Measurements from ENCODE around the gene DNAH14. TPM values are rescaled to one million over a fixed set of nuclear protein-coding genes. Genes with fewer than 3 reads are reported as not detected.

DNAH14 gene
- total and polyA plus RNA-seq, 4 donors: 0.92 to 11.3 (median 2.0) TPM; not detected in 1

DNA sequence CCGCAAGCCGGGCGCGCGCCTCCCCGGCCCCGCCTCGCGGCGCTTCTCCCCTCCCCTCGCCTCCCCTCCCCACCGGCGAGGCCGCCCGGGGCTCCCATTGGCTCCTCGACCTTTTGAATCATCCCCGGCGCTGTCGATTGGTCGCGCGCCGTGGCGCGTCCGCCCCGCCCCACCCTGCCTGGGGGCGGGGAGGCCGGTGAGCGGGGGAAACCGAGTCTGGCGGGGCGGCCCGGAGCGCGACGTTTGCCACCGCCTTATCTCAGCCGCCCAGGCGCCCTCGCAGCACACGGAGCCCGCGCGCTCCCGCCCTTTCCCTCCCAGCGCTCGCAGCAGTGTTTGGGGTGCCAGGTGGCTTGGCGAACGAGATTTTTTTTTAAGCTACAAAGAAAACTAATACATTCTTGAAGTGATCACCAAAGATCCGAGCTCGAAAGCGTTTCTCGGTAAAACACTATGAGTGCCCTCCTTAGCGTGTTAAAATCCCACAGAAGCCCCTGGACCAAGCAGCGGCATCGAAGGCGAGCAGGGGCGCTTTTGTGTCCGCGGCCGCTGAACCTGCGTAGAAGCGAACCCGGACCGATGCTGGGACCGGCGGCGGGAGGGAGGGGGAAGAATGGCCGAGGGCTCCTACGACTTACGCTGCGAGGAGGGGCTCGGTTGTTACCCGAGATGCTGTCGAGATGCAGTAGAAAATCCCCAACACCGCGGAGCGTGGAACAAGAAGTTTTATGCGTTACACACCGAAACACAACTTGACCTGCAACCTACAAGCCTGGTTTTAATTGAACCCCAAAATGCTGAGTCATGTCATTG lies 498.8 kb downstream of the DNAH14 start:
- DNase-seq (peak; percentile 95 to 97), ATAC-seq (ENCODE audit: low FRiP score) (peak; percentile 96)
- H3K9me3 ChIP-seq (ENCODE audit: control insufficient read depth, low read length): no peaks in the 10 kb centered on the region
- no peaks in the 10 kb centered on the region for H3K36me3 ChIP-seq (ENCODE audit: control insufficient read depth in 1 of 2, insufficient read depth in 2 of 2, low read length in 1 of 2)
- peak overlapping the region in 1 of 2 donors; percentile 28 for H3K27ac ChIP-seq (ENCODE audit: low read depth in 1 of 2, low read length in 2 of 2)
- 0 to 1% methylated on average over 59 to 81 of the region's 81 CpGs for WGBS, 2 donors
- H3K4me3 ChIP-seq (ENCODE audit: low read length in 2 of 2): peak overlapping the region; percentile 86 to 90
- intact Hi-C loops (cut with DNase I): no loop called here
- no peaks in the 10 kb centered on the region for H3K4me1 ChIP-seq (ENCODE audit: control insufficient read depth in 1 of 2, insufficient read depth in 2 of 2, low read length in 2 of 2)
- H3K27me3 ChIP-seq (ENCODE audit: control insufficient read depth in 1 of 2, insufficient read depth in 2 of 2, low read length in 1 of 2): no peaks in the 10 kb centered on the region

DNA sequence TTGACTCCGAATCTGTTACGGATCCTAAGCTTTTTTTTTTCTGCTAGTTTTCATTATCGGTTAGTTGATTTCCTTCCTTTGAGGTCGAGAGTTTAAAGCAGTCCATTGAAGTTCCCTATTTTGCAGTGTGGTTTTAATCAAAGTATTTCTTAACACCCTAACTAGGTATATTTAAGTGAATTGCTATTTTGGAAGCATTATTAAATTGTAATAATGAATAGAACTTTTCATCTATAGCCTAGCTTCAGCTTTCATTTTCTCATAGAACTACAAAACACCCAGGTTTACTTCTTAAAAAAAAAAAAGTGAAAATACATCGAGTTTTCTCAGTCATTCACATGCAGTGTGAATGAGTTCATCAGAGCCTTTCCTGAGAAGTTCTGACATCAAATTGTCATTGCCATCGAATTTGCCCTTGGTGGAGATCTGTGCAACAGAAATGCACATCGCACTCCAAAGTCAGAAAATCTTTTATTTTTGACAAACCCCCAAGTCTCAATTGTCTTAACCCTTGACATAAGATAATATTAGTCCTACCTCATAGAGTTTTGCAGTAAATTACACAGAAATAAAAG lies 499.5 kb downstream of the DNAH14 start:
- intact Hi-C loops (cut with DNase I): no loop called here
- H3K4me3 ChIP-seq (ENCODE audit: low read length in 2 of 2): peak overlapping the region; percentile 86 to 90
- no peak for ATAC-seq (ENCODE audit: low FRiP score)
- H3K27me3 ChIP-seq (ENCODE audit: control insufficient read depth in 1 of 2, insufficient read depth in 2 of 2, low read length in 1 of 2): no peaks in the 10 kb centered on the region
- H3K36me3 ChIP-seq (ENCODE audit: control insufficient read depth in 1 of 2, insufficient read depth in 2 of 2, low read length in 1 of 2): no peaks in the 10 kb centered on the region
- no peaks in the 10 kb centered on the region for H3K4me1 ChIP-seq (ENCODE audit: control insufficient read depth in 1 of 2, insufficient read depth in 2 of 2, low read length in 2 of 2)
- WGBS, 2 donors: 16 to 19% methylated on average over 7 of the region's 7 CpGs
- no peak overlapping the region for H3K27ac ChIP-seq (ENCODE audit: low read depth in 1 of 2, low read length in 2 of 2)
- H3K9me3 ChIP-seq (ENCODE audit: control insufficient read depth, low read length): no peaks in the 10 kb centered on the region
- no peak for DNase-seq

DNA sequence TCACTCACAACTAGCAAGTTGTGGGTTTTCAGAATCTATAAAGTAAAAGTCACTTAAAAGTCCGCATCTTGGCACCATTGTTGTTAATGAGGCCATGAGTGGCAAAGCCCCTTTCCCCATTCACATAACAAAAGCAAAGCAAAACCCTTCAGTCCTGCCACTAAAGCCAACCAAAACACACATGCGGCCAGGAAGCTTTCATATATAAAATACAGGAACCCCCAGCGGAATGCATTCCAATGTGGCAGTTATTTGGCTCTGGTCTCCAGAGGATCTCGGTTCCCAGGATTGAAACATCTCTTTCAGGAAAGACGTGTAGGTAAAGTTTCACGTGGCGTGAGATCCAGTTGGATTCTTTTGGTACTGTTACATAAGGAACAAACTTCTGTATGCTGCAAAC lies 500.8 kb downstream of the DNAH14 start:
- 3 to 14% methylated on average over 7 of the region's 7 CpGs for WGBS, 2 donors
- no peaks in the 10 kb centered on the region for H3K4me1 ChIP-seq (ENCODE audit: control insufficient read depth in 1 of 2, insufficient read depth in 2 of 2, low read length in 2 of 2)
- DNase-seq: no peak
- no peaks in the 10 kb centered on the region for H3K36me3 ChIP-seq (ENCODE audit: control insufficient read depth in 1 of 2, insufficient read depth in 2 of 2, low read length in 1 of 2)
- ATAC-seq (ENCODE audit: low FRiP score): no peak
- no peak overlapping the region for H3K4me3 ChIP-seq (ENCODE audit: low read length in 2 of 2)
- no peak overlapping the region for H3K27ac ChIP-seq (ENCODE audit: low read depth in 1 of 2, low read length in 2 of 2)
- intact Hi-C loops (cut with DNase I): no loop called here
- H3K27me3 ChIP-seq (ENCODE audit: control insufficient read depth in 1 of 2, insufficient read depth in 2 of 2, low read length in 1 of 2): no peaks in the 10 kb centered on the region
- H3K9me3 ChIP-seq (ENCODE audit: control insufficient read depth, low read length): no peaks in the 10 kb centered on the region

DNA sequence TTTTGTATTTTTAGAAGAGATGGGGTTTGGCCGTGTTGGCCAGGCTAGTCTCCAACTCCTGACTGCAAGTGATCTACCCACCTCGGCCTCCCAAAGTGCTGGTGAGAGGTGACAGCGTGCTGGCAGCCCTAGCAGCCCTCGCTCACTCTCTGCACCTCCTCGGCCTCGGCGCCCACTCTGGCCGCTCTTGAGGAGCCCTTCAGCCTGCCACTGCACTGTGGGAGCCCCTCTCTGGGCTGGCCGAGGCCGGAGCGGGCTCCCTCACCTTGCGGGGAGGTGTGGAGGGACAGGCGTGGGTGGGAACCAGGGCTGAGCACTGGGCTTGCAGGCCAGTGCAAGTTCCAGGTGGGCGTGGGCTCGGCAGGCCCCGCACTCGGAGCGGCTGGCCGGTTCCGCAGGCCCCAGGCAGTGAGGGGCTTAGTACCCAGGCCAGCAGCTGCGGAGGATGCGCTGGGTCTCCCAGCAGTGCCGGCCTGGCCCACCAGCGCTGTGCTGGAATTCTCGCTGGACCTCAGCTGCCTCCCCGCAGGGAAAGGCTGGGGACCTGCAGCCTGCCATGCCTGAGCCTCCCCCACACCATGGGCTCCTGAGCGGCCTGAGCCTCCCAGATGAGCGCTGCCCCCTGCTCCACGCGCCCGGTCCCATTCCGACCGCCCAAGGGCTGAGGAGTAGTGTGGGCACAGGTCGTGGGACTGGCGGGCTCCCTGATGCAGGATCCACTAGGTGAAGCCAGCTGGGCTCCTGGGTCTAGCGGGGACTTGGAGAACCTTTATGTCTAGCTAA lies 501.8 kb downstream of the DNAH14 start:
- ATAC-seq (ENCODE audit: low FRiP score) (no peak), DNase-seq (no peak)
- Histone ChIP-seq H3K27me3 (ENCODE audit: control insufficient read depth in 1 of 2, insufficient read depth in 2 of 2, low read length in 1 of 2) (no peaks in the 10 kb centered on the region), H3K9me3 (ENCODE audit: control insufficient read depth, low read length) (no peaks in the 10 kb centered on the region), H3K4me3 (ENCODE audit: low read length in 2 of 2) (no peak overlapping the region), H3K36me3 (ENCODE audit: control insufficient read depth in 1 of 2, insufficient read depth in 2 of 2, low read length in 1 of 2) (no peaks in the 10 kb centered on the region), H3K4me1 (ENCODE audit: control insufficient read depth in 1 of 2, insufficient read depth in 2 of 2, low read length in 2 of 2) (no peaks in the 10 kb centered on the region), H3K27ac (ENCODE audit: low read depth in 1 of 2, low read length in 2 of 2) (no peak overlapping the region)
- 95% methylated on average over 36 of the region's 36 CpGs for WGBS, 2 donors
- intact Hi-C loops (cut with DNase I): no loop called here

DNA sequence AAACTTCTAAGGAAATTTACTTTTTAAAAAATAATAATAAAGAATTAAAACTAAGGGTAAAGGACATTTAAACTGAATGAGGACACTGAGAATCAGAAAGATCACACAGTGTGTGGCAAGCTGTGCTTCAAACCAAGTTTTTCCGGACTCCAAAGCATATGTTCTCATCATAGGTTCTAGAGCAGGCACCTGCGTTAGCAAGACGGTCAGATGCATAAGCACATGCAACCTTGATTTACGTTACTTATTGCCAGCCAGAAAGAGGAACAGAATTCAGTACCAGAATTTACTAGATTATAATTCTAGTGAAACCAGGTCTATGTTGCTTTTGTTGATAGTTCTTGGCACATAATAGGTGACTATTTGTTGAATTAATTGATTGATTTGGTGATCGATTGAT lies 504.6 kb downstream of the DNAH14 start:
- Histone ChIP-seq H3K9me3 (ENCODE audit: control insufficient read depth, low read length) (no peaks in the 10 kb centered on the region), H3K36me3 (ENCODE audit: control insufficient read depth in 1 of 2, insufficient read depth in 2 of 2, low read length in 1 of 2) (no peaks in the 10 kb centered on the region), H3K4me3 (ENCODE audit: low read length in 2 of 2) (no peak overlapping the region), H3K27ac (ENCODE audit: low read depth in 1 of 2, low read length in 2 of 2) (no peak overlapping the region), H3K4me1 (ENCODE audit: control insufficient read depth in 1 of 2, insufficient read depth in 2 of 2, low read length in 2 of 2) (no peaks in the 10 kb centered on the region), H3K27me3 (ENCODE audit: control insufficient read depth in 1 of 2, insufficient read depth in 2 of 2, low read length in 1 of 2) (no peaks in the 10 kb centered on the region)
- ATAC-seq (ENCODE audit: low FRiP score) (no peak), DNase-seq (no peak)
- 83 to 86% methylated on average over 5 of the region's 5 CpGs for WGBS, 2 donors
- intact Hi-C loops (cut with DNase I): no loop called here

DNA sequence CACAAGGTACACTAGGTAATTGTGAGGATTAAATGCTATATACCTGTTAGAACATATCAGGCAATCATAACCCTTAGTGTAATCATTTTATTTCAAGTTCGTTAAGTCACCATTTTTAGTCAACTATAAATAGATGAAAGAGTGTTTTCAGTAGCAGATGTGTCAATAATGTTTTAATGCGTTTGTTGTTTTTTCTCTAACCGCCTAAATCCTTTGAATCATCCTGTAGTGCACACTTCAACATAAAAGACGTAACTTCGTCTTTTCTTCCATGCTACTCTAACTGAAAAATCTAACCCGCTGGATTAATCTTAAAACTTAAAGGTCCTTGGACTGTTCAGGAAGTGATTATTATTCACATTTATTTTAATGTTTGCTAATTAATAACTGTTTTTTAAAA lies 505.6 kb downstream of the DNAH14 start:
- no peak overlapping the region for H3K4me3 ChIP-seq (ENCODE audit: low read length in 2 of 2)
- H3K27me3 ChIP-seq (ENCODE audit: control insufficient read depth in 1 of 2, insufficient read depth in 2 of 2, low read length in 1 of 2): no peaks in the 10 kb centered on the region
- ATAC-seq (ENCODE audit: low FRiP score): no peak
- no peak for DNase-seq
- H3K4me1 ChIP-seq (ENCODE audit: control insufficient read depth in 1 of 2, insufficient read depth in 2 of 2, low read length in 2 of 2): no peaks in the 10 kb centered on the region
- intact Hi-C loops (cut with DNase I): no loop called here
- no peaks in the 10 kb centered on the region for H3K9me3 ChIP-seq (ENCODE audit: control insufficient read depth, low read length)
- H3K27ac ChIP-seq (ENCODE audit: low read depth in 1 of 2, low read length in 2 of 2): no peak overlapping the region
- WGBS, 2 donors: 76 to 79% methylated on average over 6 of the region's 6 CpGs
- no peaks in the 10 kb centered on the region for H3K36me3 ChIP-seq (ENCODE audit: control insufficient read depth in 1 of 2, insufficient read depth in 2 of 2, low read length in 1 of 2)

DNA sequence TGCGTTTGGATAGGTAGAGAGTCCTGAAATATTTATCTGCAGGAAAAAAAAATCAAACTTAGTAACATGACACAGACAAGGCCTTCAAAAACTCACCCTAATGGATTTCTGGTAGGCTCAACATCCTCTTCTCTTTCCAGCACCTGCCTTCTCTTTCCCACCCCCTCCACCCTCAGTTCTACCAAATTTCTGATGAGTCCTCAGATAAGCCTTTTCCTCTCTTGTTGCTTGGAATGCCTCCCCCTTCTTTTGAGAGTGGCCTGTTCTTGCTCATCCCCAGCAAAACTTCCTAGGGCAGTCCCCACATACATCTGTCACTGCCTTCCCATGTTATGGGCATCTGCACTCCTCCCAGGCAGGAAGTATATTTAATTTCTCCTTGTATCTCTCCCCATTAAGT lies 506.0 kb downstream of the DNAH14 start:
- Histone ChIP-seq H3K27ac (ENCODE audit: low read depth in 1 of 2, low read length in 2 of 2) (no peak overlapping the region), H3K27me3 (ENCODE audit: control insufficient read depth in 1 of 2, insufficient read depth in 2 of 2, low read length in 1 of 2) (no peaks in the 10 kb centered on the region), H3K36me3 (ENCODE audit: control insufficient read depth in 1 of 2, insufficient read depth in 2 of 2, low read length in 1 of 2) (no peaks in the 10 kb centered on the region), H3K9me3 (ENCODE audit: control insufficient read depth, low read length) (no peaks in the 10 kb centered on the region), H3K4me3 (ENCODE audit: low read length in 2 of 2) (no peak overlapping the region), H3K4me1 (ENCODE audit: control insufficient read depth in 1 of 2, insufficient read depth in 2 of 2, low read length in 2 of 2) (no peaks in the 10 kb centered on the region)
- intact Hi-C loops (cut with DNase I): no loop called here
- DNase-seq (no peak), ATAC-seq (ENCODE audit: low FRiP score) (no peak)
- WGBS, 2 donors: 92 to 98% methylated on average over 1 of the region's 1 CpG

DNA sequence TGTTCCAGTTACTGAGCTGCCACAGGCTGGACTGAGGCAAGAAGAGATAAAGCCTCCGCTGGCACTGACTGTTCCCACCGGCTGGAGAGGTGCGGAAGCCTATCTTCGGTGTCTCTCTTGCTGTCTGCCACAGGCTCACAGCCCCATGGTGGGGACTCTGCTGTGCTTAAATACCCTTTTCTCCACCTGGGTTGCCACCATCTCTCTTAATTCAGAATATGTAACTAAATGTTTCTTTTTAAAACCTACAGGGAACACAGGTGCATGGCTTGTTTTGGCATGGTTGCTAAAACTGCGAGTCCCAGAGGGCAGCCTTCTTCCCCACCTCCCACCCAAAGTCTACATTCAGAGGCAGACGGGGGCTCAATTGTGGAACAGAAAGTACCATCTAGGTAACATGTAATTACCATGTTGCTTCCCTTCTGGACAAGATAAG lies 506.5 kb downstream of the DNAH14 start:
- intact Hi-C loops (cut with DNase I): no loop called here
- Histone ChIP-seq H3K36me3 (ENCODE audit: control insufficient read depth in 1 of 2, insufficient read depth in 2 of 2, low read length in 1 of 2) (no peaks in the 10 kb centered on the region), H3K4me3 (ENCODE audit: low read length in 2 of 2) (no peak overlapping the region), H3K4me1 (ENCODE audit: control insufficient read depth in 1 of 2, insufficient read depth in 2 of 2, low read length in 2 of 2) (no peaks in the 10 kb centered on the region), H3K9me3 (ENCODE audit: control insufficient read depth, low read length) (no peaks in the 10 kb centered on the region), H3K27me3 (ENCODE audit: control insufficient read depth in 1 of 2, insufficient read depth in 2 of 2, low read length in 1 of 2) (no peaks in the 10 kb centered on the region), H3K27ac (ENCODE audit: low read depth in 1 of 2, low read length in 2 of 2) (no peak overlapping the region)
- 73 to 81% methylated on average over 6 of the region's 6 CpGs for WGBS, 2 donors
- no peak for DNase-seq
- ATAC-seq (ENCODE audit: low FRiP score): no peak
